Psoas muscle (tissue), 8 donors: ENCODE measurements around the gene CNKSR3. TPM values are rescaled to one million over a fixed set of nuclear protein-coding genes. Genes with fewer than 3 reads are reported as not detected.

Experiments used
- ATAC-seq, 4 donors: fragments of 200-7000 bp; cut with Tn5 transposase; one replicate each; pipeline ENCODE4 v1.9.1; 2020; ENCODE audit warnings: moderate library complexity in 3 of 4, mild to moderate bottlenecking in 2 of 4
- DNase-seq, 2 donors: peaks; one replicate each; pipeline ENCODE4 v3.0.0-alpha.2; 2020
- H3K27ac ChIP-seq: fragments of 200-600 bp; one replicate; pipeline ENCODE4 v1.8.0; 2022
- H3K27me3 ChIP-seq, 3 donors: fragments of 200-600 bp in 1 of 3; one replicate each; pipeline versions ENCODE4 v1.6.1 to v1.8.0; 2013 to 2022; ENCODE audit warnings: low read length in 2 of 3, mild to moderate bottlenecking in 2 of 3, moderate library complexity in 1 of 3; ENCODE audit not compliant: insufficient read depth in 3 of 3
- H3K36me3 ChIP-seq, 2 donors: fragments of 200-600 bp in 1 of 2; one replicate each; pipeline versions ENCODE4 v1.6.1 to v1.8.0; 2013 to 2022; ENCODE audit warnings: low read depth in 1 of 2, mild to moderate bottlenecking in 1 of 2, moderate library complexity in 1 of 2; ENCODE audit not compliant: insufficient read depth in 1 of 2
- H3K4me1 ChIP-seq: fragments of 200-600 bp; one replicate; pipeline ENCODE4 v1.8.0; 2022
- H3K4me3 ChIP-seq: fragments of 200-600 bp; one replicate; pipeline ENCODE4 v1.8.0; 2022; ENCODE audit warnings: mild to moderate bottlenecking
- H3K9me3 ChIP-seq: fragments of 200-600 bp; one replicate; pipeline ENCODE4 v1.8.0; 2022
- WGBS, 3 donors: extraction: QIAGEN DNeasy Blood & Tissue Kit; methylation state at CpG; one replicate each; pipeline versions ENCODE4 v1.1.6 to v1.1.7; 2013; 5-methylcytosine and 5-hydroxymethylcytosine counted together
- intact Hi-C, 2 donors: fragments of 100-400 bp; cut with DNase I; formaldehyde crosslinking; loops; one replicate each; pipeline versions ENCODE4 v1.11.0 to v1.14.2; 2022
- polyA plus RNA-seq, 3 donors: library from polyadenylated mRNA; stranded (reverse); fragments of 200-250 nt; gene quantifications; one replicate each; pipeline ENCODE4 v1.2.3, GENCODE V29; 2013
- total RNA-seq, 4 donors: library from RNA; stranded (reverse); fragmentation: NEBNext Ultra II Directional in 2 of 4; extraction: Animal tissue kit (Norgen Biotek cat#: 25700) in 2 of 4; gene quantifications; one replicate each; pipeline versions ENCODE4 v1.2.1 to v1.2.4, GENCODE V29; 2021 to 2023
- TF ChIP-seq, protein P1 (sequence below): fragments of 200-600 bp; IDR thresholded peaks from one replicate; pipeline ENCODE4 v1.8.0; 2022; ENCODE audit warnings: antibody characterized with exemption
- donor health status: healthy with polysubstance abuse.
- donor health status: DM: no; HTN: no; CAD: no; lungs with moderate emphysema.
- donor health status: Bipolar disorder and iron deficiency.
- donor health status: healthy.
- donor health status: DM: yes; HTN: yes; CAD: no.
- donor health status: DM: no; HTN: no; CAD: no.
- donor health status: DM: no; HTN: no; CAD: no.
- donor health status: DM: yes; HTN: yes; CAD: no.

The CNKSR3 gene
- total and polyA plus RNA-seq, 7 donors: 0.90 to 4.7 (median 2.3) TPM

DNA sequence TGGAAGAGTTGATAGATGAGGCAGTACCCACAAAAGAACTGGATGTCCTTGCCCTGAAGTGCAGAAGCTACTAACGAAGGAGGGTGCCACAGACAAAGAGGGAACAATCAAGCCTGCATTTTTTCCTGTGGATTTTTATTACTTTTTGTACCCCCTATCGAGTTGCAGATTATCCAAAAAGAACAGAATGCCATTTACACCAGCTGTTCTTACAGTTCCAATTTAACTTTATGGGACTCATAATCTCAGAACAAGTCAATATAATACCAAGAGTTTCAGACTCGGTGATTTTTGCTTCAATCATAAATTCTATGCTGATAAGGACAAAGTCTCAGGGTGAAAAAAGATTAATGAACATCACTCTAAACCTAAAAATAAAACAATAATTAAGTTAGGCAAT lies 4.0 kb upstream of the CNKSR3 start:
- Histone ChIP-seq H3K27ac (no peak overlapping the region), H3K4me1 (no peaks in the 10 kb centered on the region), H3K9me3 (no peaks in the 10 kb centered on the region), H3K4me3 (no peak overlapping the region), H3K27me3 (no peaks in the 10 kb centered on the region), H3K36me3 (no peaks in the 10 kb centered on the region)
- 62 to 81% (median 66%) methylated on average over 3 of the region's 3 CpGs for WGBS, 3 donors
- ATAC-seq: no peak
- intact Hi-C loops: no loop called here
- TF ChIP-seq, protein P1, sequence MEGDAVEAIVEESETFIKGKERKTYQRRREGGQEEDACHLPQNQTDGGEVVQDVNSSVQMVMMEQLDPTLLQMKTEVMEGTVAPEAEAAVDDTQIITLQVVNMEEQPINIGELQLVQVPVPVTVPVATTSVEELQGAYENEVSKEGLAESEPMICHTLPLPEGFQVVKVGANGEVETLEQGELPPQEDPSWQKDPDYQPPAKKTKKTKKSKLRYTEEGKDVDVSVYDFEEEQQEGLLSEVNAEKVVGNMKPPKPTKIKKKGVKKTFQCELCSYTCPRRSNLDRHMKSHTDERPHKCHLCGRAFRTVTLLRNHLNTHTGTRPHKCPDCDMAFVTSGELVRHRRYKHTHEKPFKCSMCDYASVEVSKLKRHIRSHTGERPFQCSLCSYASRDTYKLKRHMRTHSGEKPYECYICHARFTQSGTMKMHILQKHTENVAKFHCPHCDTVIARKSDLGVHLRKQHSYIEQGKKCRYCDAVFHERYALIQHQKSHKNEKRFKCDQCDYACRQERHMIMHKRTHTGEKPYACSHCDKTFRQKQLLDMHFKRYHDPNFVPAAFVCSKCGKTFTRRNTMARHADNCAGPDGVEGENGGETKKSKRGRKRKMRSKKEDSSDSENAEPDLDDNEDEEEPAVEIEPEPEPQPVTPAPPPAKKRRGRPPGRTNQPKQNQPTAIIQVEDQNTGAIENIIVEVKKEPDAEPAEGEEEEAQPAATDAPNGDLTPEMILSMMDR: no peak
- no peak for DNase-seq

DNA sequence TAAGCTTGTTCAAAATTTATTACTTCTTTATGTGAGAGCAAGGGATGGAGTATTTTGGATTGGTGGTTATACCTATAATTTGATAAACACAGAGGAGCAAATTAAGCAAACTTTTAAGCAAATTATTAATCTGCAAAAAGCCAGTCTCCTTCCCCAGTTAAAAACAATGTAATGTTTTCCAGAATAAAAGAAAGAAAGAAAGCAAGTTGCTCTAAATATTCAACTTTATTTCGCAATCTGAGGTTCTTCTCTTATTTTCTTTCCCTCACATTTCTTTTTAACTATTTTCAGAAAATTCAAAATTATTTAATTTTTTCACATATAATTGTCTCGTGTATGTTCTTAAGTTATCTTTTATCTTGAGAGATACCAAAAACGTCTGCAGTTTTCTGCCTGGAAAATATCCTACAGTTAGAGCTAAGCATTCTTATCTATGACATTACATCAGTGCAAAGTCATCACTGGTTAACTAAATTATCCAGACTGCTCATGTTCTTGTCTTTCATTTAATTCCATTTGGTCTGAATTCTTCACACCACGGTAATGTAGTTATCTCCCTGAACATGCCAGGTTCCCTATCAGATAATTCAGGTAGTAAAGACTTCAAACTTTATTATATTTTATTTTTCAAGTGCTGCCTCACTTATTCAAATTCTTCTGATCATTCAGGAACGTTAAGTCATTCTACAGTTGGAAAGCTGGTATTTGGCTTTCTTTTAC lies 3.3 kb upstream of the CNKSR3 start:
- peaks cover under 1% of the 10 kb centered on the region for H3K4me1 ChIP-seq
- no peak overlapping the region for H3K4me3 ChIP-seq
- ATAC-seq (no peak), DNase-seq (no peak)
- whole genome bisulfite sequencing, 3 donors: 61 to 79% (median 62%) methylated on average over 5 of the region's 5 CpGs
- H3K27ac ChIP-seq: no peak overlapping the region
- TF ChIP-seq, protein P1: no peak
- H3K27me3 ChIP-seq: no peaks in the 10 kb centered on the region
- H3K9me3 ChIP-seq: no peaks in the 10 kb centered on the region
- intact Hi-C loops: no loop called here
- no peaks in the 10 kb centered on the region for H3K36me3 ChIP-seq

DNA sequence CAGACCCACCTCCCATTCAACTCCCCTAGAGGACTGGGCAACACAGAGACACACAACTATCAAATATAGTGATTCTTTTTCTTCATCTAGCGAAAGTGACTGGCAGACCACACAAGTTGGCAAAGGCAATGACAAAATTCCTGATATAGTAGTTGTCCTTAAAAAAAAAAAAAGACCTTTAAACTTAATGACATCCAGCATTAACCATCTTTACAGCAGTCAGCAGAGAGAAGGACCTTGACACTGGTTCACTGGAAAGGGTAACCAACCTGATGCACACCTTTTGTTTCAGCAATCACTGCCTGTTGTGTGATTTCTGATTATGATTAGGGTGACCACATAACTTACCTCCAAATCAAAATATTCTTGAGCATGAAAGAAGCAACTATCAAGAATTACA lies 1.7 kb upstream of the CNKSR3 start:
- H3K27ac ChIP-seq: no peak overlapping the region
- ATAC-seq (no peak), DNase-seq (no peak)
- TF ChIP-seq, protein P1: no peak
- H3K27me3 ChIP-seq: no peaks in the 10 kb centered on the region
- no peaks in the 10 kb centered on the region for H3K9me3 ChIP-seq
- peaks cover 6% of the 10 kb centered on the region for H3K4me1 ChIP-seq
- no peaks in the 10 kb centered on the region for H3K36me3 ChIP-seq
- intact Hi-C loops: no loop called here
- H3K4me3 ChIP-seq: no peak overlapping the region
- WGBS, 3 donors: 89 to 100% (median 93%) methylated on average over 1 of the region's 1 CpG

DNA sequence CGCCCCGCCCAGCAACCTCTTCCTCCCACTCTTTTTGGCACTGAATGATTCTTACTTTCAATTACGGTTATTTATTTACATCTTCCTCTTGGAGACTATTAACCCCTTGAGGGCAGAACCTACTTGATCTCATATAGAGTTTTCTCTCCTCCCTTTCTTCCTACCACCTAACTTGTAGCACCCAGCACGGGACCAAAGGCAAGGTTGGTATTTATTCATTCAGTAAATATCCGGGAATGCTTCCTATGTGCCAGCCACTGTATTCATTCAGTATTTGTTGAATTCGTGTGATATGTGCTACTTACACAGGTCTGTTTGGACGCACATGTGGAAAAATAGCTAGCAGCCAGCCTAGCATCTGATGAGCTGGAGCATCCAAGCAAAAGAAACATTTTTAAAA lies 1.3 kb upstream of the CNKSR3 start:
- Histone ChIP-seq H3K27me3 (no peaks in the 10 kb centered on the region), H3K27ac (no peak overlapping the region), H3K4me1 (peaks cover 6% of the 10 kb centered on the region), H3K9me3 (no peaks in the 10 kb centered on the region), H3K36me3 (no peaks in the 10 kb centered on the region), H3K4me3 (no peak overlapping the region)
- 41 to 50% (median 44%) methylated on average over 5 to 7 of the region's 7 CpGs for WGBS, 3 donors
- TF ChIP-seq, protein P1: no peak
- ATAC-seq (no peak), DNase-seq (no peak)
- intact Hi-C loops: no loop called here
